ENCODE results near the gene PTTG1.

Gene PTTG1

GRCh38 chr5:160455600-160455999 is 33.9 kb downstream of the PTTG1 start:
- no peak for DNase-seq (ENCODE audit: low spot score)

GRCh38 chr5:160456480-160457177 is 35.0 kb downstream of the PTTG1 start:
- DNase-seq (ENCODE audit: low spot score) = no peak

- no peak for DNase-seq (ENCODE audit: low spot score)
Measured at GRCh38 chr5:160457252-160457651, 35.6 kb downstream of the PTTG1 start.

- DNase-seq (ENCODE audit: low spot score) = no peak
Measured at GRCh38 chr5:160458806-160459800, 37.4 kb downstream of the PTTG1 start.

GRCh38 chr5:160460377-160461049 is 38.9 kb downstream of the PTTG1 start:
- DNase-seq (ENCODE audit: low spot score) = no peak

GRCh38 chr5:160461378-160461777 is 39.7 kb downstream of the PTTG1 start:
- no peak for DNase-seq (ENCODE audit: low spot score)

GRCh38 chr5:160462167-160462566 is 40.5 kb downstream of the PTTG1 start:
- DNase-seq (ENCODE audit: low spot score) = no peak

GRCh38 chr5:160463227-160463626 is 41.6 kb downstream of the PTTG1 start:
- no peak for DNase-seq (ENCODE audit: low spot score)

- DNase-seq (ENCODE audit: low spot score) = peak; percentile 33
Measured at GRCh38 chr5:160463740-160464465, 42.2 kb downstream of the PTTG1 start.

GRCh38 chr5:160464466-160464797 is 42.8 kb downstream of the PTTG1 start:
- DNase-seq (ENCODE audit: low spot score) = no peak

GRCh38 chr5:160466116-160466515 is 44.5 kb downstream of the PTTG1 start:
- no peak for DNase-seq (ENCODE audit: low spot score)

- no peak for DNase-seq (ENCODE audit: low spot score)
Measured at GRCh38 chr5:160466889-160467554, 45.4 kb downstream of the PTTG1 start.

- DNase-seq (ENCODE audit: low spot score) = peak; percentile 54
Measured at GRCh38 chr5:160467555-160468362, 46.1 kb downstream of the PTTG1 start.

GRCh38 chr5:160468363-160468975 is 46.8 kb downstream of the PTTG1 start:
- no peak for DNase-seq (ENCODE audit: low spot score)

GRCh38 chr5:160469156-160470144 is 47.8 kb downstream of the PTTG1 start:
- DNase-seq (ENCODE audit: low spot score) = no peak

- DNase-seq (ENCODE audit: low spot score) = no peak
Measured at GRCh38 chr5:160470437-160471361, 49.0 kb downstream of the PTTG1 start.

- no peak for DNase-seq (ENCODE audit: low spot score)
Measured at GRCh38 chr5:160471761-160472160, 50.1 kb downstream of the PTTG1 start.

- DNase-seq (ENCODE audit: low spot score) = no peak
Measured at GRCh38 chr5:160472482-160472881, 50.8 kb downstream of the PTTG1 start.
